ENCODE results near the gene LHX4. TPM values are rescaled to one million over a fixed set of nuclear protein-coding genes. Genes with fewer than 3 reads are reported as not detected.

The LHX4 gene
- total RNA-seq, 2 donors from 2014 or later: not detected

DNA sequence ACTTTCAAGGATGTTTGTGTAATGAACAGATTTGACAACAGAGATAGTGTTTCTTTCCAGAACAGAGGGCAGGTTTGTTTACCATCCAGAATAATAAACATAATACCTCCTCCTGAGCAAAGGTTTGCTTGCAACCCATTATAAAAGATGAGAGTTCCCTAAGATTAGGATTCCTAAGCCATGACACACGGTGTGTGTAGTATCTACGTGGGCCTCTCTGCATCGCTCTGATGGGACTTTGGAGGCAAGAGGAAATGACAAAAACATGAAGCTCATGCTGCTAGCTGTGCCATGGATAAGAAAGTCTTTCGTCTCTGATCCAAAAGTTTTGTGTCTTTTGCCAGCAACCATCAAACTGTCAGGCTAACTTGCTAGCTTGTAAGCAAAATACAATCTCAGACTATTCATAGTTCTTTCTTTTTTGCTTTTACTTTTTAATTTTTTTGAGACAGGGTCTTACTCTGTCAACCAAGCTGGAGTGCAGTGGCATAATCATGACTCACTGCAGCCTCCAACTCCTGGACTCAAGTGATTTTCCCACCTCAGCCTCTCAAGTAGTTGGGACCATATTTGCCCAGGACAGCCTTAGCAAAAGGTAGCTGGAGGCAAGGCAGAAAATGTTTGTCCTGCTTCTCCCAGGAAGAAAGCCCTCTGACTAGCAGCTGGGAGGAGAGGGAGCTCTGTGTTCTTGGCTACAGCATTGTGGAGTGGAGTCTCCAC, 81.1 kb downstream of the LHX4 start:
- DNase-seq: no peak
- intact Hi-C loops (cut with DNase I): no loop called here
- no peak for ATAC-seq

DNA sequence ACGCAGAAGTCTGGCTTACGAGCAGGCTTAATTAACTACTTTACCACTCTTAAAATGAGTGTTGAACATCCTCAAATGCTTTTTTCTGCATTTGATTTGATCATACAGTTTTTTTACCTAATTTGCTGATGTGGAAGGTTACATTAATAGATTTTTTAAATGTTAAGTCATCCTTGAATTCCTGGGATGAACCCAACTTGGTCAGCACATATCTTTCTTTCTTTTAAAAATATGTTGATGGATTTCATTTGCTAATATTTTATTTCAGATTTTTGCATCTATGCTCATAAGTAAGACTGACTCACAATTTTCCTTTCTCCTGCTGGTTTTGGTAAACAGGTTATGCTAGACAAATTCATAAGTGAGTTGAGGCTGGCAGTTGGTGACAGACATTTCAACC, 82.9 kb downstream of the LHX4 start:
- ATAC-seq (no peak), DNase-seq (no peak)
- intact Hi-C loops (cut with DNase I): no loop called here

DNA sequence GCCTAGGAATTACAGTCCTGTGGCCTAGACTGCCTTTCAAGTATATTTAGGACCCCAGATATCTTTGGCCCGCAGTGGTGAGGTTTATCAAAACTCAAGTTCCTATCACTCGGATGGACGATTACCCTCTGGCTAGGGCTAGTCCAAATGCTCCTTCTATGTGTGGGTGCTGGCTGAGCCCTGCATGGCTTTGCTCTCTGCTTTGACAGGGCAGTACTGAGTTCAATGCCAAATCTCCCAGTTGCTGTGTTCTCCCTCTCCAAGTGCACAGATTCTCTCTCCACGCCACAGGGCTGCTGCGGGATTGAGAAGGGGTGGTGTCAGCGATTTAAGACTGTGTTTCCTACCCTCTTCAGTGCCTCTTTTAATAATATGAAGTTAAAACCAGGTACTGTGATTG, 97.0 kb downstream of the LHX4 start:
- intact Hi-C loops (cut with DNase I): no loop called here
- DNase-seq (no peak), ATAC-seq (peak in 1 of 2 donors; percentile 39)

Other genes starting within 250 kb of the LHX4 start
- 100 to 1,000 TPM; 226 to 328 TPM for gene QSOX1, start 75.4 kb upstream of the LHX4 start, total RNA-seq

All from left cardiac atrium (tissue), 4 donors.